PC-9 (cell line): Measurements from ENCODE around the gene KCTD12. TPM values are rescaled to one million over a fixed set of nuclear protein-coding genes. Genes with fewer than 3 reads are reported as not detected.

Source experiments
- BruUV-seq: library from RNA; stranded (reverse); fragments of 400-500 nt; replicated peaks from 2 replicates; lab custom pipeline; 2021; lab: Mats Ljungman, UMichigan
- CTCF ChIA-PET: fragments of 300-600 bp; sonication (Branson Sonifier 250); formaldehyde crosslinking; loops from one replicate; lab custom pipeline; 2022; ENCODE audit warnings: antibody characterized with exemption; lab: Charles Lee
- POLR2A ChIA-PET: fragments of 300-600 bp; sonication (Branson Sonifier 250); formaldehyde crosslinking; loops from one replicate; lab custom pipeline; 2022; ENCODE audit warnings: antibody characterized with exemption; ENCODE audit not compliant: unreplicated experiment; lab: Charles Lee
- DNase-seq, 2 experiments: peaks; one replicate each; pipeline versions ENCODE4 v3.0.0 to v3.0.0-alpha.2; 2015 to 2022; ENCODE audit warnings: mixed read lengths in 1 of 2
- H2AFZ ChIP-seq: fragments of 200-600 bp; sonication (generic); 2 replicates; pipeline ENCODE4 v1.8.1; 2017; ENCODE audit warnings: antibody characterized with exemption
- H3F3A ChIP-seq: fragments of 200-600 bp; sonication (generic); 2 replicates; pipeline ENCODE4 v1.8.1; 2017; ENCODE audit warnings: antibody characterized with exemption, mild to moderate bottlenecking, low read depth; ENCODE audit not compliant: insufficient read depth
- H3K27ac ChIP-seq: fragments of 200-600 bp; sonication (generic); 2 replicates; pipeline ENCODE4 v1.6.1; 2016; ENCODE audit warnings: mixed run types
- H3K27me3 ChIP-seq: fragments of 200-600 bp; sonication (generic); 2 replicates; pipeline ENCODE4 v1.6.1; 2016; ENCODE audit warnings: low read depth, mixed run types; ENCODE audit not compliant: insufficient read depth
- H3K36me3 ChIP-seq: fragments of 200-600 bp; sonication (generic); 2 replicates; pipeline ENCODE4 v1.6.1; 2016; ENCODE audit warnings: low read depth, mixed run types
- H3K4me1 ChIP-seq: fragments of 200-600 bp; sonication (generic); replicated peaks from 2 replicates; pipeline ENCODE4 v1.6.1; 2016; ENCODE audit warnings: mixed run types; ENCODE audit not compliant: insufficient read depth
- H3K4me2 ChIP-seq: fragments of 200-600 bp; sonication (generic); 2 replicates; pipeline ENCODE4 v1.6.1; 2017; ENCODE audit warnings: mixed run types
- H3K4me3 ChIP-seq: fragments of 200-600 bp; sonication (generic); 2 replicates; pipeline ENCODE4 v1.6.1; 2016; ENCODE audit warnings: mixed run types
- H3K79me2 ChIP-seq: fragments of 200-600 bp; sonication (generic); 2 replicates; pipeline ENCODE4 v1.6.1; 2017; ENCODE audit warnings: low read depth, mixed run types
- H3K9me2 ChIP-seq: fragments of 200-600 bp; sonication (generic); 2 replicates; pipeline ENCODE4 v1.8.1; 2017; ENCODE audit warnings: mild to moderate bottlenecking; ENCODE audit not compliant: insufficient read depth
- H3K9me3 ChIP-seq: fragments of 200-600 bp; sonication (generic); 2 replicates; pipeline ENCODE4 v1.8.1; 2016; ENCODE audit warnings: low read depth; ENCODE audit not compliant: insufficient read depth
- H4K20me1 ChIP-seq: fragments of 200-600 bp; sonication (generic); 2 replicates; pipeline ENCODE4 v1.8.1; 2017; ENCODE audit not compliant: insufficient read depth
- EZH2 ChIP-seq: fragments of 200-600 bp; sonication (generic); IDR thresholded peaks from 2 replicates; pipeline ENCODE4 v1.8.0; 2017; ENCODE audit warnings: antibody characterized with exemption, low read depth
- intact Hi-C: fragments of 100-400 bp; cut with micrococcal nuclease; formaldehyde crosslinking; loops from one replicate; pipeline ENCODE4 v1.10.0; 2022; ENCODE audit not compliant: unreplicated experiment
- total RNA-seq: library from RNA; stranded (reverse); gene quantifications from 2 replicates; pipeline ENCODE4 v1.2.3, GENCODE V29; 2021
- TF ChIP-seq, protein P1 (sequence below): fragments of 200-600 bp; sonication (generic); conservative IDR thresholded peaks from 2 replicates; pipeline ENCODE4 v1.6.1; 2017; ENCODE audit warnings: mixed run types, antibody characterized with exemption, mild to moderate bottlenecking, moderate library complexity

The KCTD12 gene
- total RNA-seq, 1 experiment from 2014 or later, result 0.15 TPM

DNA sequence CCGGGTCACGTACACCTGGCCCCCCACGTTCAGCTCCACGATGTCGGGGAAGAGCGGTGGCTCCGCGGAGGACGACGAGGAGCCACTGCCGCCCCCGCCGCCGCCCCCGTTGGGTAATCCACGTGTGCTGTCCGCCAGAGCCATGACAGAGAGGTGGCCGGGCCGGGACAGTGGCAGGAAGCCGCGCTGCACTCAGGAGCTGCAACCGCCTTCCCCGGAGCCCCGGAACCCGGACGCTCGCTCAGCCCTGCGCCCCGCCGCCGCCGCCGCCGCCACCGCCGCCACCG, 257 bp downstream of the KCTD12 start:
- Histone ChIP-seq H3K27me3 (no peaks in the 10 kb centered on the region), H3K79me2 (no peaks in the 10 kb centered on the region), H3K36me3 (no peaks in the 10 kb centered on the region), H3K4me2 (no peak overlapping the region), H3K4me1 (no peaks in the 10 kb centered on the region), H3K9me3 (no peaks in the 10 kb centered on the region), H3K4me3 (no peak overlapping the region), H3K9me2 (no peaks in the 10 kb centered on the region), H3K27ac (no peak overlapping the region), H2AFZ (no peak overlapping the region), H4K20me1 (no peaks in the 10 kb centered on the region), H3F3A (no peaks in the 10 kb centered on the region)
- POLR2A ChIA-PET, result no interaction called here
- intact Hi-C loops, result no loop called here
- no peak for DNase-seq
- BruUV-seq, result no TSS peak
- TF ChIP-seq EZH2, result no peak
- TF ChIP-seq, protein P1, sequence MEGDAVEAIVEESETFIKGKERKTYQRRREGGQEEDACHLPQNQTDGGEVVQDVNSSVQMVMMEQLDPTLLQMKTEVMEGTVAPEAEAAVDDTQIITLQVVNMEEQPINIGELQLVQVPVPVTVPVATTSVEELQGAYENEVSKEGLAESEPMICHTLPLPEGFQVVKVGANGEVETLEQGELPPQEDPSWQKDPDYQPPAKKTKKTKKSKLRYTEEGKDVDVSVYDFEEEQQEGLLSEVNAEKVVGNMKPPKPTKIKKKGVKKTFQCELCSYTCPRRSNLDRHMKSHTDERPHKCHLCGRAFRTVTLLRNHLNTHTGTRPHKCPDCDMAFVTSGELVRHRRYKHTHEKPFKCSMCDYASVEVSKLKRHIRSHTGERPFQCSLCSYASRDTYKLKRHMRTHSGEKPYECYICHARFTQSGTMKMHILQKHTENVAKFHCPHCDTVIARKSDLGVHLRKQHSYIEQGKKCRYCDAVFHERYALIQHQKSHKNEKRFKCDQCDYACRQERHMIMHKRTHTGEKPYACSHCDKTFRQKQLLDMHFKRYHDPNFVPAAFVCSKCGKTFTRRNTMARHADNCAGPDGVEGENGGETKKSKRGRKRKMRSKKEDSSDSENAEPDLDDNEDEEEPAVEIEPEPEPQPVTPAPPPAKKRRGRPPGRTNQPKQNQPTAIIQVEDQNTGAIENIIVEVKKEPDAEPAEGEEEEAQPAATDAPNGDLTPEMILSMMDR, result no peak
- CTCF ChIA-PET, result no interaction called here

DNA sequence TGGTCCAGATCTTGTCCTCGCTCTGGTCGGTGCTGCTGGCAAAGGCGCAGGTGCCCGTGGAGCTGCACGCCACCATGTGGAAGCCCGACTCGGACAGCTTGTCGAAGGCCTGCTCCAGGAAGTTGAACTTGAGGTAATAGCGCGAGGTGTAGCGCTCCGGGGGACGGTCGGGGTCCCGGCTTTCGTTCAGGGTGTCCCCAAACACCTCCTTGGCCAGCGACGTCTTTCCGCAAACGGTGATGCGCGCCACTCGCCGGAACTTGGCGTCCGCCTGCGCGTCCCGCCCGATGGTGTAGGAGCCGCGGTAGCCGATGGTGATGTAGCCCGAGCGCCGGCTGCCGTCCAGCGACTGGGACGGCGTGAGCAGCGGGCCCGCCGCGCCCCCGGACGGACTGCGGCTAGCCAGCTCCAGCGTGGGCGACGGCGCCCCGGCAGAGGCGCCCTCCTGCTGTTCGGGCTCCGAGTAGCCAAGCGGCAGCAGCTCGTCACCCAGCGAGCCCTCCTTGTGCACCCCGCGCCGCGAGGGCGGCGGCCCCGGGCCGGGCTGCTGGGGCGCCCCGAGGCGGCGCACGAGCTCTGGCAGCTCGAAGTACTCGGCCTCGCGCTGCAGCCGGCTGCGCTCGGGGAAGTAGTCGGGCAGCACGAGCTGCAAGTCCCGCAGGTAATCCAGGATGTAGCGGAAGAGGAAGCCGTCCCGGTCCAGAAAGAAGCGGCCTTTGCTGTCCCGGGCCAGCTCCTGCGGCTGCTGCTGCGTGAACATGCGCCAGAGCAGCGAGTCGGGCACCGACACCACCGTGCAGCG, 801 bp downstream of the KCTD12 start:
- DNase-seq, result peak in 1 of 2 experiments; percentile 6
- intact Hi-C loops, result no loop called here
- Histone ChIP-seq H2AFZ (no peak overlapping the region), H3K27ac (no peak overlapping the region), H3K79me2 (no peaks in the 10 kb centered on the region), H3K27me3 (no peaks in the 10 kb centered on the region), H3K36me3 (no peaks in the 10 kb centered on the region), H3K9me3 (no peaks in the 10 kb centered on the region), H3K4me1 (no peaks in the 10 kb centered on the region), H3K4me3 (no peak overlapping the region), H3F3A (no peaks in the 10 kb centered on the region), H3K9me2 (no peaks in the 10 kb centered on the region), H4K20me1 (no peaks in the 10 kb centered on the region), H3K4me2 (no peak overlapping the region)
- no TSS peak for BruUV-seq
- ChIA-PET POLR2A (no interaction called here), CTCF (interaction anchor here (0.6 kb wide), 1 partner anchor 1000 kb away, joined by 7 read pairs; no protein-coding TSS in a partner anchor)
- no peak for TF ChIP-seq EZH2
- TF ChIP-seq, protein P1, result no peak

DNA sequence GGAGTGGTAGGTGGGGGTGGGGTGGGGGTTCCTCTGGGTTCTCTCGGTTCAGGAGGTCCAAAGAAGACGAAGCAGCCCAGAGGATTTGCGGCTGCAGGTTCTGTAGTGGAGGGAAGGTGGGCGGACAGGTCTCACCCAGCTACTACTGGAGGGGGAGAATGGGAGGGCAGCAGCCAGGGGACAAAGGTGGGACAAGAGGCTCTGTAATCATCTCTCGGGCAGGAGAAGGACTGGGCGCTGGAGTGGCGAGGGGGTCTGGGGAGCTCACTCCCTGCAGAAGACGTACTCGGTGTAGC, 1.4 kb downstream of the KCTD12 start:
- DNase-seq, result no peak
- no peak for TF ChIP-seq EZH2
- TF ChIP-seq, protein P1, result no peak
- ChIA-PET POLR2A (no interaction called here), CTCF (no interaction called here)
- Histone ChIP-seq H3K27me3 (no peaks in the 10 kb centered on the region), H3K4me1 (no peaks in the 10 kb centered on the region), H4K20me1 (no peaks in the 10 kb centered on the region), H2AFZ (no peak overlapping the region), H3K36me3 (no peaks in the 10 kb centered on the region), H3K79me2 (no peaks in the 10 kb centered on the region), H3K4me2 (no peak overlapping the region), H3K9me2 (no peaks in the 10 kb centered on the region), H3F3A (no peaks in the 10 kb centered on the region), H3K9me3 (no peaks in the 10 kb centered on the region), H3K27ac (no peak overlapping the region), H3K4me3 (no peak overlapping the region)
- no TSS peak for BruUV-seq
- intact Hi-C loops, result no loop called here
